ENCODE measurements around the gene ADH4. TPM values are rescaled to one million over a fixed set of nuclear protein-coding genes. Genes with fewer than 3 reads are reported as not detected.
"Not testable (repeated sequence)": the region's sequence is repeated elsewhere in the genome, so short reads cannot be mapped to it uniquely, and the experiment has no call there.

The ADH4 gene
- total RNA-seq, 4 donors from 2014 or later: 0.57 to 8.0 (median 0.75) TPM

DNA sequence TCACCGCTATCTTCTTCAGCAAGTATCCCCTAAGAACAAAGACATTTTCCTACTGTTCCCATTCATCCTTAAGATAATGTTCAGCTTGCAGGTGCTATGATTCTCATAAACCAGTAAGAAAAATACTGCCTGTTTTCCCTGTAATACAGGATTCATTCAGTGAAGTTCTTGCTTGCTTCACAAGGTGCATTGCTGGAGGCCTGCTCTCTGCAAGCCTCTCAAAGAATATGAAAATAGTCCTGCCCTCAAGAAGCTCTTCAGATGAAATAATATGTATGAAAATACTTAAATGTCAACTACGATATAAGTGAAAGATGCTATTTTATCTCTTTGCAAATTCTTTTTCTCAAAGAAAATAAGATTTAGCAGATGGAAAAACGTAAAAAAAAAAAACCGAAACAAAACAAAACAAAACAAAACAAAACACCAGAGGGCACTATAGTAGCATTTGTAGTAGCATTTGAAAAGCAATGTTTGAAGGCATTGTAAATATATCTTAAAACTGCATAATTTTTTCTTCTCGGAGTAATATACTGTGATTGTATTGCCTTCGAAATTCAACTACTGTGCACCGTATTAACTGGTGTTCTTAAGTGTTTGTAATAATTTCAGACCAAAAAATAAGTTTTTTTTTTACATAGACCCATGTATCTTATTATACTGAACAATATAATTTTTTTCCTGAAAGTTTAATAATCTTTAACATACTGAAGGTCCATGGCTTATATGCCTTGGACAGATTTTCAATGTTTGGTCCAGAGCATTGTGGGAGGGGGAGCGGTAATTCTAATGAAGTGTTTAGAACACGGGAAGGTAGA, 26.0 kb downstream of the ADH4 start:
- intact Hi-C loops (cut with DNase I): loop anchor here (2.0 kb wide), 1 partner anchor 287 kb away; no protein-coding TSS in a partner anchor
- TF ChIP-seq CTCF (IDR thresholded peaks at IDR 0.05): peak in 2 of 3 experiments; percentile 32 to 41
- no peak for TF ChIP-seq POLR2AphosphoS5 (IDR thresholded peaks at IDR 0.05)

GRCh38 chr4:99117122-99117841, 26.8 kb downstream of the ADH4 start:
- H3K36me3 ChIP-seq; intact Hi-C loops (cut with DNase I); H3K4me3 ChIP-seq; DNase-seq (ENCODE audit: extremely low spot score); H3K27ac ChIP-seq (replicated peaks in 1 of 4); H3K27me3 ChIP-seq; H3K9me3 ChIP-seq: not testable (repeated sequence)
- 95% methylated on average over 26 of the region's 29 CpGs for WGBS
- peaks cover 0 to 24% (median 7%) of the 10 kb centered on the region in 4 donors for H3K4me1 ChIP-seq

More for the DNA sequence above, 26.0 kb downstream of the ADH4 start:
- no peaks in the 10 kb centered on the region for H3K27me3 ChIP-seq
- no peaks in the 10 kb centered on the region for H3K9me3 ChIP-seq
- no peaks in the 10 kb centered on the region for H3K36me3 ChIP-seq
- DNase-seq (ENCODE audit: extremely low spot score): no peak
- 43% methylated on average over 8 of the region's 9 CpGs for WGBS
- no peak overlapping the region for H3K4me3 ChIP-seq
- H3K27ac ChIP-seq (replicated peaks in 1 of 4): no peak overlapping the region
- H3K4me1 ChIP-seq: peaks cover 0 to 24% (median 7%) of the 10 kb centered on the region in 4 donors

DNA sequence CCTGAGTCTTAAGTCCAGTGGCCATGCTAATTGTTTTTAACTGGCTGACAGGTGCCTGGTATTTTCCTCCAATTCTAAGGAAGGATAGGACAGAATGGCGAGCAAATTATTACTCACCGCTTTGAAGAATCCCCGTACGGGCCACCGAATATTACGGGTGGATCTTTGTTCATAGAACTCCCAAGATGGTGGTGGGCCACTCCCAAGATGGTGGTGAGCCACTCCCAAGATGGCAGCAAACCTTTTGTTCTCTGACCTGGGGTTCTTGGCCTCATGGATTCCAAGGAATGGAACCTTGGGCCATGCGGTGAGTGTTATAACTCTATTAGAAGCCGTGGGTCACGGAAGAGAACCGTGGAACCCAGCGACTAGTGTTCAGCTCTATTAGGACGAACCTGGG, 34.8 kb downstream of the ADH4 start:
- H3K27ac ChIP-seq (replicated peaks in 1 of 4); H3K4me3 ChIP-seq; H3K4me1 ChIP-seq; H3K9me3 ChIP-seq; H3K27me3 ChIP-seq; intact Hi-C loops (cut with DNase I); DNase-seq (ENCODE audit: extremely low spot score); H3K36me3 ChIP-seq: not testable (repeated sequence)
- WGBS: 90% methylated on average over 11 of the region's 12 CpGs

- no peak for DNase-seq (ENCODE audit: extremely low spot score)
- no peaks in the 10 kb centered on the region for H3K9me3 ChIP-seq
- no peak for TF ChIP-seq EP300 (IDR thresholded peaks at IDR 0.05)
- TF ChIP-seq POLR2A (IDR thresholded peaks at IDR 0.05; ENCODE audit: low read depth): no peak
- no peak for TF ChIP-seq CTCF (IDR thresholded peaks at IDR 0.05)
- TF ChIP-seq POLR2AphosphoS5 (IDR thresholded peaks at IDR 0.05): no peak
- H3K4me1 ChIP-seq: peaks cover 0 to 31% (median 6%) of the 10 kb centered on the region in 4 donors
- WGBS: 77% methylated on average over 1 of the region's 1 CpG
- H3K27me3 ChIP-seq: no peaks in the 10 kb centered on the region
- no peak overlapping the region for H3K27ac ChIP-seq (replicated peaks in 1 of 4)
- H3K4me3 ChIP-seq: no peak overlapping the region
- H3K36me3 ChIP-seq: no peaks in the 10 kb centered on the region
- intact Hi-C loops (cut with DNase I): no loop called here
These were observed 39.9 kb downstream of the ADH4 start for GRCh38 chr4:99104153-99104552.

- Histone ChIP-seq H3K27ac (replicated peaks in 1 of 4) (no peak overlapping the region), H3K4me3 (no peak overlapping the region), H3K27me3 (no peaks in the 10 kb centered on the region), H3K36me3 (no peaks in the 10 kb centered on the region), H3K9me3 (no peaks in the 10 kb centered on the region), H3K4me1 (peaks cover 0 to 31% (median 6%) of the 10 kb centered on the region in 4 donors)
- intact Hi-C loops (cut with DNase I): no loop called here
- no peak for DNase-seq (ENCODE audit: extremely low spot score)
- no peak for TF ChIP-seq POLR2A (IDR thresholded peaks at IDR 0.05; ENCODE audit: low read depth)
- no peak for TF ChIP-seq EP300 (IDR thresholded peaks at IDR 0.05)
- no peak for TF ChIP-seq CTCF (IDR thresholded peaks at IDR 0.05)
- TF ChIP-seq POLR2AphosphoS5 (IDR thresholded peaks at IDR 0.05): no peak
These were observed 40.9 kb downstream of the ADH4 start for GRCh38 chr4:99103166-99103565.

Data from esophagus muscularis mucosa (tissue), 4 donors.